GM12878 (cell line): ENCODE measurements around the gene METTL21C. TPM values are rescaled to one million over a fixed set of nuclear protein-coding genes. Genes with fewer than 3 reads are reported as not detected.

Source experiments
- ATAC-seq: fragments of 200-7000 bp; cut with Tn5 transposase; 3 replicates; pipeline ENCODE4 v1.9.1; 2020; ENCODE audit warnings: mild to moderate bottlenecking, moderate library complexity
- BruUV-seq: library from RNA; stranded (reverse); fragments of 400-500 nt; replicated peaks from 2 replicates; lab custom pipeline; 2021; lab: Mats Ljungman, UMichigan
- CTCF ChIA-PET: fragments of 300-600 bp; sonication (Branson Sonifier 250); formaldehyde crosslinking; extraction: SDS; loops from one replicate; lab custom pipeline; 2021; ENCODE audit warnings: inconsistent platforms; lab: Yijun Ruan, JAX
- POLR2A ChIA-PET: fragments of 350-600 bp; formaldehyde crosslinking; extraction: SDS; loops from one replicate; lab custom pipeline; 2021; ENCODE audit warnings: inconsistent platforms; lab: Charles Lee
- RAD21 ChIA-PET: fragments of 300-600 bp; sonication (Branson Sonifier 250); formaldehyde crosslinking; loops from one replicate; lab custom pipeline; 2023; ENCODE audit warnings: antibody characterized with exemption; ENCODE audit not compliant: unreplicated experiment; lab: Charles Lee
- SMC1A ChIA-PET: fragments of 300-600 bp; sonication (Branson Sonifier 250); formaldehyde crosslinking; loops from one replicate; lab custom pipeline; 2023; ENCODE audit not compliant: unreplicated experiment, uncharacterized antibody; lab: Charles Lee
- DNase-seq: peaks from one replicate; pipeline ENCODE4 v3.0.0-alpha.2; 2011; ENCODE audit warnings: low read depth, low spot score
- FAIRE-seq: peaks from 3 replicates; lab custom pipeline; 2011; peaks lifted over from hg19 to GRCh38; lab: Jason Lieb, UNC
- H2AFZ ChIP-seq: 2 replicates; pipeline ENCODE4 v1.6.0; 2011; ENCODE audit warnings: low read depth, low read length, control low read depth; ENCODE audit not compliant: control insufficient read depth
- H3K27ac ChIP-seq: 2 replicates; pipeline ENCODE4 v1.5.1; 2011; ENCODE audit warnings: control low read depth; ENCODE audit not compliant: control insufficient read depth, insufficient read depth
- H3K27me3 ChIP-seq, 2 experiments: replicated peaks in 1 of 2; 2 replicates each; pipeline versions ENCODE4 v1.6.0 to v1.6.1; 2011; ENCODE audit warnings: low read length in 1 of 2; ENCODE audit not compliant: control insufficient read depth in 2 of 2, insufficient read depth in 2 of 2
- H3K36me3 ChIP-seq, 2 experiments: 2 replicates each; pipeline ENCODE4 v1.5.1; 2011; ENCODE audit warnings: low read length in 1 of 2; ENCODE audit not compliant: control insufficient read depth in 2 of 2, insufficient read depth in 2 of 2
- H3K4me1 ChIP-seq: 2 replicates; pipeline ENCODE4 v1.6.1; 2011; ENCODE audit warnings: mild to moderate bottlenecking, low read length, moderate library complexity, mixed read lengths; ENCODE audit not compliant: control insufficient read depth, insufficient read depth
- H3K4me2 ChIP-seq: 2 replicates; pipeline ENCODE4 v1.6.0; 2011; ENCODE audit warnings: control low read depth; ENCODE audit not compliant: control insufficient read depth, insufficient read depth
- H3K4me3 ChIP-seq: fragments of 200-600 bp; sonication (generic); 2 replicates; pipeline ENCODE4 v1.5.1; 2016
- H3K79me2 ChIP-seq: 2 replicates; pipeline ENCODE4 v1.6.0; 2011; ENCODE audit warnings: low read length; ENCODE audit not compliant: control insufficient read depth, insufficient read depth
- H3K9ac ChIP-seq: 2 replicates; pipeline ENCODE4 v1.8.0; 2011; ENCODE audit warnings: low read length, control low read depth, mixed read lengths; ENCODE audit not compliant: control insufficient read depth, insufficient read depth
- H3K9me3 ChIP-seq: replicated peaks from 3 replicates; pipeline ENCODE4 v1.5.1; 2011; ENCODE audit warnings: mild to moderate bottlenecking, low read length; ENCODE audit not compliant: control insufficient read depth, insufficient read depth
- H4K20me1 ChIP-seq: 2 replicates; pipeline ENCODE4 v1.6.0; 2011; ENCODE audit not compliant: control insufficient read depth, insufficient read depth
- CREB1 ChIP-seq: IDR thresholded peaks from 2 replicates; pipeline ENCODE4 v1.6.1; 2012; ENCODE audit warnings: low read depth, mild to moderate bottlenecking, inconsistent platforms
- CTCF ChIP-seq, 3 experiments: IDR thresholded peaks in 2 of 3; conservative IDR thresholded peaks in 1 of 3; 2 replicates each; pipeline ENCODE4 v1.5.1; 2011; ENCODE audit warnings: low read depth in 3 of 3, low read length in 3 of 3, mild to moderate bottlenecking in 3 of 3, control low read depth in 2 of 3, moderate library complexity in 2 of 3, inconsistent platforms in 1 of 3, mixed read lengths in 1 of 3; ENCODE audit not compliant: control insufficient read depth in 2 of 3, insufficient read depth in 1 of 3; ENCODE audit errors: extremely low read depth in 1 of 3
- E2F8 ChIP-seq: fragments of 450-650 bp; IDR thresholded peaks from 2 replicates; pipeline ENCODE4 v1.6.1; 2018; ENCODE audit warnings: mild to moderate bottlenecking, low read depth, moderate library complexity; ENCODE audit not compliant: partially characterized antibody
- EED ChIP-seq: sonication (generic); IDR thresholded peaks from 2 replicates; pipeline ENCODE4 v1.6.1; 2016; ENCODE audit warnings: antibody characterized with exemption, low read depth
- FOXM1 ChIP-seq: IDR thresholded peaks from 2 replicates; pipeline ENCODE4 v1.6.1; 2012; ENCODE audit warnings: low read depth, mild to moderate bottlenecking, inconsistent platforms, low read length, moderate library complexity
- MTA3 ChIP-seq: IDR thresholded peaks from 2 replicates; pipeline ENCODE4 v1.6.1; 2012; ENCODE audit warnings: low read length, inconsistent platforms, borderline replicate concordance
- POLR2AphosphoS2 ChIP-seq: IDR thresholded peaks from 2 replicates; pipeline ENCODE4 v1.6.1; 2011; ENCODE audit warnings: low read depth, mild to moderate bottlenecking, low read length, improper control_type of control experiment, moderate library complexity
- SMAD5 ChIP-seq: IDR thresholded peaks from 2 replicates; pipeline ENCODE4 v1.6.1; 2016; ENCODE audit warnings: antibody characterized with exemption, low read depth
- SMARCA5 ChIP-seq: fragments of 450-650 bp; IDR thresholded peaks from 2 replicates; pipeline ENCODE4 v1.6.1; 2017; ENCODE audit warnings: mild to moderate bottlenecking
- SREBF1 ChIP-seq: IDR thresholded peaks from 2 replicates; pipeline ENCODE4 v1.6.1; 2012; ENCODE audit warnings: mild to moderate bottlenecking, low read length
- SUPT20H ChIP-seq: IDR thresholded peaks from 2 replicates; pipeline ENCODE4 v1.6.1; 2011; ENCODE audit warnings: low read depth, mild to moderate bottlenecking, low read length, moderate library complexity, borderline replicate concordance; ENCODE audit not compliant: control insufficient read depth
- TAF1 ChIP-seq: IDR thresholded peaks from 2 replicates; pipeline ENCODE4 v1.6.1; 2011; ENCODE audit warnings: mild to moderate bottlenecking, low read depth, low read length, borderline replicate concordance
- ZNF217 ChIP-seq: fragments of 450-650 bp; IDR thresholded peaks from 2 replicates; pipeline ENCODE4 v1.6.1; 2017; ENCODE audit warnings: antibody characterized with exemption, mild to moderate bottlenecking
- WGBS: methylation state at CpG from one replicate; pipeline ENCODE4 v1.1.6; 2016; ENCODE audit warnings: low lambda C conversion rate; ENCODE audit not compliant: insufficient replicate concordance, insufficient coverage; ENCODE audit errors: missing lambda C conversion rate; 5-methylcytosine and 5-hydroxymethylcytosine counted together
- in situ Hi-C: fragments of 300-500 bp; cut with MboI; formaldehyde crosslinking; loops from 9 replicates; pipeline ENCODE4 v1.14.3; 2018; ENCODE audit warnings: mixed read lengths
- intact Hi-C: fragments of 100-400 bp; cut with micrococcal nuclease; formaldehyde crosslinking; loops from one replicate; pipeline ENCODE4 v1.14.2; 2022; ENCODE audit not compliant: unreplicated experiment
- polyA plus RNA-seq, 11 experiments: library from polyadenylated mRNA; depleted of rRNA in 4 of 11; unstranded in 6 of 11; stranded (reverse) in 5 of 11; fragments of >200 nt; fragmentation: Nextera tagmentation in 4 of 11; fragmentation: Illumina TruSeq in 1 of 11; extraction: Ambion mirVana in 4 of 11; extraction: Trizol in 1 of 11; gene quantifications; 1 replicate in 1 of 11; 2 replicates in 10 of 11; pipeline versions ENCODE4 v1.2.1 to v1.2.3, GENCODE V29; 2011 to 2016; ENCODE audit warnings: inconsistent platforms in 2 of 11, missing spikeins in 2 of 11, low read depth in 1 of 11
- total RNA-seq, 4 experiments: library from RNA; depleted of rRNA in 3 of 4; stranded (reverse); fragments of >200 nt in 3 of 4; fragmentation: Illumina TruSeq in 1 of 4; extraction: Trizol in 1 of 4; gene quantifications; 2 replicates each; pipeline versions ENCODE4 v1.2.1 to v1.2.3, GENCODE V29; 2013 to 2021
- TF ChIP-seq, protein P1 (sequence below): fragments of 450-650 bp; IDR thresholded peaks from 2 replicates; pipeline ENCODE4 v1.6.1; 2017; ENCODE audit warnings: mild to moderate bottlenecking, moderate library complexity
- TF ChIP-seq, protein P2 (sequence below): fragments of 450-650 bp; IDR thresholded peaks from 2 replicates; pipeline ENCODE4 v1.6.1; 2017; ENCODE audit warnings: low read depth, mild to moderate bottlenecking, moderate library complexity

The METTL21C gene
- total and polyA plus RNA-seq, 10 of the 15 experiments (the other 5 are each of a cell fraction or from before 2014, with no cell fraction given), result 0.13 TPM; not detected in 9

DNA sequence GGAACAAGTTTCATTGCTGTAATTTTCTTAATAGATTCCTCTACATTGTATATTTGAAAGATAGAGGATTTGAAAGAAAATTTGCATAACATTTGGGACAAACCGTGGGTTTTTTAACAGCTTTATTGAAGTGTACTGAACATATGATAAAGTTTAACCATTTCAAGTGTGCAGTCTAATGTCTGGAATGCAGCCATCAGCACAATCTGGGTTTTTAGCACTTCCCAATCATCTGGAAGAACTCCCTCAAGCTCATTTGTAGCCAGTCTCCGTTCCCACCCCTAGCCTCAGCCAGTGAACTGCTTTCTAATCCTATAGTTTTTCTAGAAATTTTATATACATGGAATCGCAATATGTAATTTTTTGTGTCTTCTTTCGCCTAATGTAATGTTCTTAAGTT lies 12.6 kb downstream of the METTL21C start:
- H2AFZ ChIP-seq, result no peak overlapping the region
- no peak overlapping the region for H3K27ac ChIP-seq
- no peak overlapping the region for H3K4me2 ChIP-seq
- WGBS, result 71% methylated on average over 4 of the region's 4 CpGs
- H4K20me1 ChIP-seq, result no peaks in the 10 kb centered on the region
- H3K36me3 ChIP-seq, result peaks cover 0 to 9% of the 10 kb centered on the region in 2 experiments; a peak in 3 of 4 replicates
- H3K4me3 ChIP-seq, result no peak overlapping the region
- FAIRE-seq, result no peak
- no peak overlapping the region for H3K9ac ChIP-seq
- no peak for ATAC-seq
- H3K79me2 ChIP-seq, result no peaks in the 10 kb centered on the region
- in situ Hi-C loops (no loop called here), intact Hi-C loops (no loop called here)
- ChIA-PET POLR2A (no interaction called here), CTCF (no interaction called here), SMC1A (interaction anchor here (0.6 to 3.0 kb wide), 4 partner anchors 11 to 638 kb away, joined by 3 to 9 read pairs (median 4); no protein-coding TSS in a partner anchor), RAD21 (no interaction called here)
- no peak for DNase-seq
- no peaks in the 10 kb centered on the region for H3K9me3 ChIP-seq
- no TSS peak for BruUV-seq
- H3K4me1 ChIP-seq, result no peaks in the 10 kb centered on the region
- H3K27me3 ChIP-seq, result no peaks in the 10 kb centered on the region
- no peak for TF ChIP-seq TAF1
- no peak for TF ChIP-seq FOXM1
- TF ChIP-seq, protein P1, sequence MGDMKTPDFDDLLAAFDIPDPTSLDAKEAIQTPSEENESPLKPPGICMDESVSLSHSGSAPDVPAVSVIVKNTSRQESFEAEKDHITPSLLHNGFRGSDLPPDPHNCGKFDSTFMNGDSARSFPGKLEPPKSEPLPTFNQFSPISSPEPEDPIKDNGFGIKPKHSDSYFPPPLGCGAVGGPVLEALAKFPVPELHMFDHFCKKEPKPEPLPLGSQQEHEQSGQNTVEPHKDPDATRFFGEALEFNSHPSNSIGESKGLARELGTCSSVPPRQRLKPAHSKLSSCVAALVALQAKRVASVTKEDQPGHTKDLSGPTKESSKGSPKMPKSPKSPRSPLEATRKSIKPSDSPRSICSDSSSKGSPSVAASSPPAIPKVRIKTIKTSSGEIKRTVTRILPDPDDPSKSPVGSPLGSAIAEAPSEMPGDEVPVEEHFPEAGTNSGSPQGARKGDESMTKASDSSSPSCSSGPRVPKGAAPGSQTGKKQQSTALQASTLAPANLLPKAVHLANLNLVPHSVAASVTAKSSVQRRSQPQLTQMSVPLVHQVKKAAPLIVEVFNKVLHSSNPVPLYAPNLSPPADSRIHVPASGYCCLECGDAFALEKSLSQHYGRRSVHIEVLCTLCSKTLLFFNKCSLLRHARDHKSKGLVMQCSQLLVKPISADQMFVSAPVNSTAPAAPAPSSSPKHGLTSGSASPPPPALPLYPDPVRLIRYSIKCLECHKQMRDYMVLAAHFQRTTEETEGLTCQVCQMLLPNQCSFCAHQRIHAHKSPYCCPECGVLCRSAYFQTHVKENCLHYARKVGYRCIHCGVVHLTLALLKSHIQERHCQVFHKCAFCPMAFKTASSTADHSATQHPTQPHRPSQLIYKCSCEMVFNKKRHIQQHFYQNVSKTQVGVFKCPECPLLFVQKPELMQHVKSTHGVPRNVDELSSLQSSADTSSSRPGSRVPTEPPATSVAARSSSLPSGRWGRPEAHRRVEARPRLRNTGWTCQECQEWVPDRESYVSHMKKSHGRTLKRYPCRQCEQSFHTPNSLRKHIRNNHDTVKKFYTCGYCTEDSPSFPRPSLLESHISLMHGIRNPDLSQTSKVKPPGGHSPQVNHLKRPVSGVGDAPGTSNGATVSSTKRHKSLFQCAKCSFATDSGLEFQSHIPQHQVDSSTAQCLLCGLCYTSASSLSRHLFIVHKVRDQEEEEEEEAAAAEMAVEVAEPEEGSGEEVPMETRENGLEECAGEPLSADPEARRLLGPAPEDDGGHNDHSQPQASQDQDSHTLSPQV, result no peak
- TF ChIP-seq SMARCA5, result no peak
- no peak for TF ChIP-seq POLR2AphosphoS2
- TF ChIP-seq, protein P2, sequence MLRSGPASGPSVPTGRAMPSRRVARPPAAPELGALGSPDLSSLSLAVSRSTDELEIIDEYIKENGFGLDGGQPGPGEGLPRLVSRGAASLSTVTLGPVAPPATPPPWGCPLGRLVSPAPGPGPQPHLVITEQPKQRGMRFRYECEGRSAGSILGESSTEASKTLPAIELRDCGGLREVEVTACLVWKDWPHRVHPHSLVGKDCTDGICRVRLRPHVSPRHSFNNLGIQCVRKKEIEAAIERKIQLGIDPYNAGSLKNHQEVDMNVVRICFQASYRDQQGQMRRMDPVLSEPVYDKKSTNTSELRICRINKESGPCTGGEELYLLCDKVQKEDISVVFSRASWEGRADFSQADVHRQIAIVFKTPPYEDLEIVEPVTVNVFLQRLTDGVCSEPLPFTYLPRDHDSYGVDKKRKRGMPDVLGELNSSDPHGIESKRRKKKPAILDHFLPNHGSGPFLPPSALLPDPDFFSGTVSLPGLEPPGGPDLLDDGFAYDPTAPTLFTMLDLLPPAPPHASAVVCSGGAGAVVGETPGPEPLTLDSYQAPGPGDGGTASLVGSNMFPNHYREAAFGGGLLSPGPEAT, result no peak
- no peak for TF ChIP-seq SREBF1
- no peak for TF ChIP-seq CREB1
- TF ChIP-seq EED, result no peak
- no peak for TF ChIP-seq ZNF217
- TF ChIP-seq E2F8, result no peak
- no peak for TF ChIP-seq SUPT20H
- TF ChIP-seq SMAD5, result no peak
- no peak for TF ChIP-seq CTCF (IDR thresholded peaks at IDR 0.05 in 2 of 3, conservative IDR thresholded peaks at IDR 0.05 in 1 of 3; ENCODE audit: control insufficient read depth in 2 of 3, extremely low read depth in 1 of 3, insufficient read depth in 1 of 3, low read depth in 3 of 3, low read length in 3 of 3)
- TF ChIP-seq MTA3, result no peak
